K562 (cell line): ENCODE measurements around the gene CNTFR. TPM values are rescaled to one million over a fixed set of nuclear protein-coding genes. Genes with fewer than 3 reads are reported as not detected.

Experiments used
- HEY1 ChIP-seq: fragments of 250-450 bp; sonication (Bioruptor Pico); IDR thresholded peaks from 2 replicates; pipeline ENCODE4 v1.5.0; 2020; ENCODE audit warnings: mild to moderate bottlenecking, moderate library complexity, borderline replicate concordance
- NFRKB ChIP-seq: fragments of 450-650 bp; IDR thresholded peaks from 2 replicates; pipeline ENCODE4 v1.6.1; 2016; ENCODE audit warnings: low read depth
- PREB ChIP-seq: sonication (generic); formaldehyde crosslinking; IDR thresholded peaks from 2 replicates; pipeline ENCODE4 v1.8.1; 2023; ENCODE audit warnings: mild to moderate bottlenecking, missing genetic modification reagents
- ZBTB40 ChIP-seq, 2 experiments: fragments of 450-650 bp in 1 of 2; sonication (generic) in 1 of 2; formaldehyde crosslinking in 1 of 2; IDR thresholded peaks; 2 replicates each; pipeline versions ENCODE4 v1.7.1 to v1.9.0; 2016 to 2022; ENCODE audit warnings: inconsistent platforms in 1 of 2, mild to moderate bottlenecking in 1 of 2, missing genetic modification reagents in 1 of 2
- ZNF133 ChIP-seq: fragments of 250-450 bp; sonication (Bioruptor Pico); IDR thresholded peaks from 2 replicates; pipeline ENCODE4 v1.4.0; 2020; ENCODE audit warnings: mild to moderate bottlenecking
- ZNF280A ChIP-seq: fragments of 450-650 bp; IDR thresholded peaks from 2 replicates; pipeline ENCODE4 v1.6.1; 2018; ENCODE audit warnings: mild to moderate bottlenecking, low read depth; ENCODE audit not compliant: partially characterized antibody
- ZNF57 ChIP-seq: fragments of 450-650 bp; formaldehyde crosslinking; IDR thresholded peaks from 2 replicates; pipeline ENCODE4 v1.4.0; 2020; ENCODE audit warnings: mild to moderate bottlenecking, moderate library complexity
- ZNF609 ChIP-seq: sonication (generic); formaldehyde crosslinking; IDR thresholded peaks from 2 replicates; pipeline ENCODE4 v1.8.1; 2023; ENCODE audit warnings: missing genetic modification reagents, mild to moderate bottlenecking, borderline replicate concordance
- polyA plus RNA-seq, 8 experiments: library from polyadenylated mRNA; depleted of rRNA in 4 of 8; stranded (reverse) in 5 of 8; unstranded in 3 of 8; fragments of >200 nt; fragmentation: Nextera tagmentation in 2 of 8; fragmentation: Illumina TruSeq in 1 of 8; extraction: Ambion mirVana in 2 of 8; extraction: Trizol in 1 of 8; gene quantifications; 2 replicates each; pipeline versions ENCODE4 v1.2.1 to v1.2.3, GENCODE V29; 2011 to 2014; ENCODE audit warnings: inconsistent platforms in 1 of 8, missing spikeins in 1 of 8
- total RNA-seq, 7 experiments: library from RNA; depleted of rRNA in 6 of 7; stranded (reverse); fragments of >200 nt in 6 of 7; fragmentation: Illumina TruSeq in 2 of 7; extraction: Trizol in 2 of 7; gene quantifications; 2 replicates each; pipeline versions ENCODE4 v1.2.1 to v1.2.3, GENCODE V29; 2011 to 2021; ENCODE audit warnings: low replicate concordance in 1 of 7

Gene CNTFR
- total and polyA plus RNA-seq, 9 of the 15 experiments (the other 6 are each of a cell fraction or from before 2014, with no cell fraction given) = not detected

GRCh38 chr9:34611811-34612787 is 22.6 kb upstream of the CNTFR start, which contains the start of gene RPP25L (continued):
- TF ChIP-seq ZNF133 (no peak), ZNF280A (no peak), ZBTB40 (IDR thresholded peaks at IDR 0.05) (no peak), ZBTB40 (CRISPR knock-in tag; IDR thresholded peaks at IDR 0.05) (no peak), NFRKB (peak; percentile 37; the same call in 1 of the 2 replicates), PREB (CRISPR knock-in tag) (no peak), HEY1 (CRISPR knock-in tag) (no peak), ZNF609 (CRISPR knock-in tag) (no peak), ZNF57 (no peak)
